ENCODE measurements around the gene SYT9.

Gene SYT9

GRCh38 chr11:7385532-7385931 is 133.8 kb downstream of the SYT9 start:
- H3K36me3 ChIP-seq (ENCODE audit: control insufficient read depth, insufficient read depth, low read length) = no peaks in the 10 kb centered on the region
- H3K4me3 ChIP-seq (ENCODE audit: low read depth, low read length) = no peak overlapping the region

GRCh38 chr11:7413961-7414915 is 162.5 kb downstream of the SYT9 start:
- Histone ChIP-seq H3K27me3 (ENCODE audit: control insufficient read depth, insufficient read depth, low read length) (no peaks in the 10 kb centered on the region), H3K4me3 (ENCODE audit: low read depth, low read length) (no peak overlapping the region), H3K36me3 (ENCODE audit: control insufficient read depth, insufficient read depth, low read length) (no peaks in the 10 kb centered on the region), H3K4me1 (ENCODE audit: control insufficient read depth, insufficient read depth, low read length) (peaks cover 22% of the 10 kb centered on the region), H3K9ac (ENCODE audit: low read length) (no peak overlapping the region), H3K9me3 (ENCODE audit: control insufficient read depth, insufficient read depth, low read depth, low read length) (no peaks in the 10 kb centered on the region), H3K27ac (ENCODE audit: low read depth, low read length) (no peak overlapping the region)

More at GRCh38 chr11:7385532-7385931, 133.8 kb downstream of the SYT9 start:
- no peaks in the 10 kb centered on the region for H3K9me3 ChIP-seq (ENCODE audit: control insufficient read depth, insufficient read depth, low read depth, low read length)
- H3K27ac ChIP-seq (ENCODE audit: low read depth, low read length) = no peak overlapping the region
- no peak overlapping the region for H3K9ac ChIP-seq (ENCODE audit: low read length)
- no peaks in the 10 kb centered on the region for H3K4me1 ChIP-seq (ENCODE audit: control insufficient read depth, insufficient read depth, low read length)
- no peaks in the 10 kb centered on the region for H3K27me3 ChIP-seq (ENCODE audit: control insufficient read depth, insufficient read depth, low read length)

GRCh38 chr11:7414973-7415817 is 163.5 kb downstream of the SYT9 start:
- no peak overlapping the region for H3K9ac ChIP-seq (ENCODE audit: low read length)
- H3K27me3 ChIP-seq (ENCODE audit: control insufficient read depth, insufficient read depth, low read length) = no peaks in the 10 kb centered on the region
- H3K4me3 ChIP-seq (ENCODE audit: low read depth, low read length) = no peak overlapping the region
- H3K9me3 ChIP-seq (ENCODE audit: control insufficient read depth, insufficient read depth, low read depth, low read length) = no peaks in the 10 kb centered on the region
- H3K27ac ChIP-seq (ENCODE audit: low read depth, low read length) = no peak overlapping the region
- H3K4me1 ChIP-seq (ENCODE audit: control insufficient read depth, insufficient read depth, low read length) = peaks cover 22% of the 10 kb centered on the region
- H3K36me3 ChIP-seq (ENCODE audit: control insufficient read depth, insufficient read depth, low read length) = no peaks in the 10 kb centered on the region

- Histone ChIP-seq H3K27me3 (ENCODE audit: control insufficient read depth, insufficient read depth, low read length) (no peaks in the 10 kb centered on the region), H3K4me3 (ENCODE audit: low read depth, low read length) (no peak overlapping the region), H3K36me3 (ENCODE audit: control insufficient read depth, insufficient read depth, low read length) (no peaks in the 10 kb centered on the region), H3K9me3 (ENCODE audit: control insufficient read depth, insufficient read depth, low read depth, low read length) (no peaks in the 10 kb centered on the region), H3K9ac (ENCODE audit: low read length) (no peak overlapping the region), H3K27ac (ENCODE audit: low read depth, low read length) (no peak overlapping the region), H3K4me1 (ENCODE audit: control insufficient read depth, insufficient read depth, low read length) (peaks cover 22% of the 10 kb centered on the region)
Measured at GRCh38 chr11:7416080-7416479, 164.4 kb downstream of the SYT9 start.

GRCh38 chr11:7417328-7417727 is 165.6 kb downstream of the SYT9 start:
- Histone ChIP-seq H3K27me3 (ENCODE audit: control insufficient read depth, insufficient read depth, low read length) (no peaks in the 10 kb centered on the region), H3K36me3 (ENCODE audit: control insufficient read depth, insufficient read depth, low read length) (no peaks in the 10 kb centered on the region)

GRCh38 chr11:7418061-7418460 is 166.4 kb downstream of the SYT9 start:
- Histone ChIP-seq H3K4me3 (ENCODE audit: low read depth, low read length) (no peak overlapping the region), H3K27ac (ENCODE audit: low read depth, low read length) (no peak overlapping the region)

More at GRCh38 chr11:7417328-7417727, 165.6 kb downstream of the SYT9 start:
- no peak overlapping the region for H3K9ac ChIP-seq (ENCODE audit: low read length)
- no peak overlapping the region for H3K4me3 ChIP-seq (ENCODE audit: low read depth, low read length)
- peaks cover 22% of the 10 kb centered on the region for H3K4me1 ChIP-seq (ENCODE audit: control insufficient read depth, insufficient read depth, low read length)
- H3K9me3 ChIP-seq (ENCODE audit: control insufficient read depth, insufficient read depth, low read depth, low read length) = no peaks in the 10 kb centered on the region
- no peak overlapping the region for H3K27ac ChIP-seq (ENCODE audit: low read depth, low read length)

GRCh38 chr11:7418906-7419305 is 167.2 kb downstream of the SYT9 start:
- Histone ChIP-seq H3K9me3 (ENCODE audit: control insufficient read depth, insufficient read depth, low read depth, low read length) (no peaks in the 10 kb centered on the region), H3K36me3 (ENCODE audit: control insufficient read depth, insufficient read depth, low read length) (no peaks in the 10 kb centered on the region), H3K4me1 (ENCODE audit: control insufficient read depth, insufficient read depth, low read length) (peaks cover 22% of the 10 kb centered on the region), H3K27ac (ENCODE audit: low read depth, low read length) (no peak overlapping the region), H3K4me3 (ENCODE audit: low read depth, low read length) (no peak overlapping the region), H3K27me3 (ENCODE audit: control insufficient read depth, insufficient read depth, low read length) (no peaks in the 10 kb centered on the region), H3K9ac (ENCODE audit: low read length) (no peak overlapping the region)

More at GRCh38 chr11:7418061-7418460, 166.4 kb downstream of the SYT9 start:
- H3K27me3 ChIP-seq (ENCODE audit: control insufficient read depth, insufficient read depth, low read length) = no peaks in the 10 kb centered on the region
- H3K4me1 ChIP-seq (ENCODE audit: control insufficient read depth, insufficient read depth, low read length) = peaks cover 22% of the 10 kb centered on the region
- no peaks in the 10 kb centered on the region for H3K36me3 ChIP-seq (ENCODE audit: control insufficient read depth, insufficient read depth, low read length)
- H3K9me3 ChIP-seq (ENCODE audit: control insufficient read depth, insufficient read depth, low read depth, low read length) = no peaks in the 10 kb centered on the region
- H3K9ac ChIP-seq (ENCODE audit: low read length) = no peak overlapping the region

- Histone ChIP-seq H3K27ac (ENCODE audit: low read depth, low read length) (no peak overlapping the region), H3K9me3 (ENCODE audit: control insufficient read depth, insufficient read depth, low read depth, low read length) (no peaks in the 10 kb centered on the region), H3K27me3 (ENCODE audit: control insufficient read depth, insufficient read depth, low read length) (no peaks in the 10 kb centered on the region), H3K4me1 (ENCODE audit: control insufficient read depth, insufficient read depth, low read length) (0 out of 2 replicates have a peak, but pooled peaks cover 4% of the 10 kb centered on the region), H3K4me3 (ENCODE audit: low read depth, low read length) (no peak overlapping the region), H3K9ac (ENCODE audit: low read length) (no peak overlapping the region), H3K36me3 (ENCODE audit: control insufficient read depth, insufficient read depth, low read length) (no peaks in the 10 kb centered on the region)
Measured at GRCh38 chr11:7421136-7421535, 169.4 kb downstream of the SYT9 start.

- H3K9me3 ChIP-seq (ENCODE audit: control insufficient read depth, insufficient read depth, low read depth, low read length) = no peaks in the 10 kb centered on the region
- no peak overlapping the region for H3K4me3 ChIP-seq (ENCODE audit: low read depth, low read length)
- 0 out of 2 replicates have a peak, but pooled peaks cover 4% of the 10 kb centered on the region for H3K4me1 ChIP-seq (ENCODE audit: control insufficient read depth, insufficient read depth, low read length)
- no peak overlapping the region for H3K27ac ChIP-seq (ENCODE audit: low read depth, low read length)
- no peaks in the 10 kb centered on the region for H3K27me3 ChIP-seq (ENCODE audit: control insufficient read depth, insufficient read depth, low read length)
- no peak overlapping the region for H3K9ac ChIP-seq (ENCODE audit: low read length)
- no peaks in the 10 kb centered on the region for H3K36me3 ChIP-seq (ENCODE audit: control insufficient read depth, insufficient read depth, low read length)
Measured at GRCh38 chr11:7422544-7423331, 171.0 kb downstream of the SYT9 start.

- H3K36me3 ChIP-seq (ENCODE audit: control insufficient read depth, insufficient read depth, low read length) = no peaks in the 10 kb centered on the region
- H3K27me3 ChIP-seq (ENCODE audit: control insufficient read depth, insufficient read depth, low read length) = no peaks in the 10 kb centered on the region
- no peaks in the 10 kb centered on the region for H3K9me3 ChIP-seq (ENCODE audit: control insufficient read depth, insufficient read depth, low read depth, low read length)
- no peak overlapping the region for H3K4me3 ChIP-seq (ENCODE audit: low read depth, low read length)
- no peak overlapping the region for H3K27ac ChIP-seq (ENCODE audit: low read depth, low read length)
- H3K9ac ChIP-seq (ENCODE audit: low read length) = no peak overlapping the region
- no peaks in the 10 kb centered on the region for H3K4me1 ChIP-seq (ENCODE audit: control insufficient read depth, insufficient read depth, low read length)
Measured at GRCh38 chr11:7423946-7424345, 172.2 kb downstream of the SYT9 start.
